SK-MEL-5 (cell line): ENCODE measurements around the gene SLC26A1. TPM values are rescaled to one million over a fixed set of nuclear protein-coding genes. Genes with fewer than 3 reads are reported as not detected.
"Not testable (repeated sequence)": the region's sequence is repeated elsewhere in the genome, so short reads cannot be mapped to it uniquely, and the experiment has no call there.

Source experiments
- DNase-seq: peaks from one replicate; pipeline ENCODE4 v3.0.0-alpha.2; 2016; ENCODE audit warnings: low read depth, low spot score
- in situ Hi-C: cut with HindIII; loops from 2 replicates; pipeline ENCODE4 v1.10.0; 2016; ENCODE audit warnings: low sequenced_read_pairs, high pct_unique_total_duplicates, low pct_unique_long_range_greater_than_20kb
- total RNA-seq: library from RNA; depleted of rRNA; stranded (reverse); fragments of >200 nt; shearing (Covaris generic); gene quantifications from 2 replicates; pipeline ENCODE4 v1.2.3, GENCODE V29; 2014

SLC26A1 gene
- total RNA-seq, 1 experiment from 2014 or later: not detected

DNA sequence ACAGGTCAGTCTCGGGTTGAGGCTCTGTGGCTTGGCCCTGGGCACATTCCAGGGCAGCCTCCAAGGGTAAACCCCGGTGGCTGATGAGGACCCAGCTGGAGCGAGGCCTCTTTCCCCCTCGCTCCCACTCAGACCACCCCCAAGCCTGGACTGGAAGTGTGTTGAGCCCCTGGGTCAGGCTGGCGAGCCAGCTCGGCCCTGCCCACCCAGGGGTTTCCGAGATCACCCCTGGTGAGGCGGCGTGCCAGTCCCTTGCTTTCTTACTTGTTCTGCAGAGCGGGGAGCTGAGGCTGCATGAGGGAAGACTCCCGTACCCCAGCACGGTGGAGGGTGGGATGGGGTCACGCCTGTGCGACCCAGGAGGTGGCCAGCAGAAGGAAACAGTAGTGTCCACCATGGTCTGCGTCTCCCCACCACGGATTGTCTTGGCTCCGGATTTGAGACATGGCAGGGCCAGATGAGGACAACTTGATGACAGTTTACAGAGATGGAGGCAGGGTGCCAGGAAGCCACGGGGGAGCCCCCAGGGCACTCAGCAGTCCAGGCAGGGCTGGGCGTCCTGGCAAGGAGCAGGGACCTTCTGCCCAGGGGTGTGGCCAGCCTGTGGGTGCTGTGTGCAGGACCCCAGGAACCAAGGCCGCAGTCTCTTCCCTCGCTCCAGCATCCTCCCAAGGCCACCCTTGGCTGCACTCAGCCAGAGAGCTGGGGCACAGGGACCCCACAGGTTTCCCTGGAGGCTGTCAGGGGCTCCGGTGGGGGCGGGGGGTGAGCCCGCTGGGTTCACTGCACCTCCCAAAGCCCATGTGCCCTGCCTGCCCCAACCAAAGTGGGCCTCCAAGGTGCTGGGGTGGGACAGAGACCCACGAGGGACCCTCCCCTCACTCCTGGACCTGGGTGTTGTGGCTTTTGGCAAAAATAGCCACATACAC, 11.6 kb upstream of the SLC26A1 start:
- no peak for DNase-seq
- in situ Hi-C loops: no loop called here

DNA sequence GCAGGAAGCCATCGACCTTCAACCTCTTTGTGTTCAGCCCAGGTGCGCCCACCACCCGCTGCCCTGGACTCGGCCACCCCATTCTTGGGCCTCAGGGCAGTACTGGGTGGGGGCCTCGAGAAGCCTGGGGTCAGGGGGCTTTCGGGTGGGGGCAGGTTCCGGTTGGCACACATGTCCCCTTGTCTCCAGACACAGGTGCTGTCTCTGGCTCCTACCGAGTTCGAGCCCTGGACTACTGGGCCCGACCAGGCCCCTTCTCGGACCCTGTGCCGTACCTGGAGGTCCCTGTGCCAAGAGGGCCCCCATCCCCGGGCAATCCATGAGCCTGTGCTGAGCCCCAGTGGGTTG, 10.8 kb upstream of the SLC26A1 start:
- in situ Hi-C loops: no loop called here
- DNase-seq: no peak

DNA sequence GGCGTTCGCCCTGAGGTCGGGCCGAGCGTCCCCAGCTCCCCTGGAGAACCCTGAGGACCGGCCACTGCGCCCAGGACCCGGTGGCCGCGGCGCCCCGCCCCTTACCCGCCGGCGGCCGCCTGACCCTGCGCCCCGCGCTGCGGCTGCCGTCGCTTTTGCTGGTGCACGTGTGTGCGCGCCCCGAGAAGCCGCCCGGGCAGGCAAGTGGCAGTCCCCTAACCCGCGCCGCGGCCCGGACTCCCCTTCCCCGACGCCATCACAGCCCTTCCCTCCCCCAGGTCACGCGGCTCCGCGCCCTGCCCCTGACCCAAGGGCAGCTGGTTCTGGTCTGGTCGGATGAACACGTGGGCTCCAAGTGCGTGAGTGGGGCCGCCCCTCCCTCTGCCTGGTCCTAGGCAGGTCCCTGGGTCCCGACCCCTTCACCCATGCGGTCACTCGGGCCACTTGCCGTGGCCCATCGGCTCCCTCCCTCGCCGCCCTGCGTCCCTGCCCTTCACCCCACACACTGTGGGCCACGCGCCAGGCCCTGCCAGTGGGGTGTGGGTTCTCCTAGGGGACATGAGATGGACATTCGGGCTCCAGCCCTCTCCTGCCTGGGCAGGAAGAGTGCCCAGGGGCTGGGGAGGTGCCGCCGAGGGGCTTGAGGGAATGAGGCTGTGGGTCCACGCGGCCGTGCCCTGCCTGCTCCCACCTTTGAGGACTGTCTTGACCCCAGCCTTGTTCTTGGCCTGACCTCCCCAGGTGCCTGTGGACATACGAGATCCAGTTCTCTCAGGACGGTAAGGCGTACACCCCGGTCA, 10.3 kb upstream of the SLC26A1 start:
- in situ Hi-C loops: no loop called here
- DNase-seq: no peak

DNA sequence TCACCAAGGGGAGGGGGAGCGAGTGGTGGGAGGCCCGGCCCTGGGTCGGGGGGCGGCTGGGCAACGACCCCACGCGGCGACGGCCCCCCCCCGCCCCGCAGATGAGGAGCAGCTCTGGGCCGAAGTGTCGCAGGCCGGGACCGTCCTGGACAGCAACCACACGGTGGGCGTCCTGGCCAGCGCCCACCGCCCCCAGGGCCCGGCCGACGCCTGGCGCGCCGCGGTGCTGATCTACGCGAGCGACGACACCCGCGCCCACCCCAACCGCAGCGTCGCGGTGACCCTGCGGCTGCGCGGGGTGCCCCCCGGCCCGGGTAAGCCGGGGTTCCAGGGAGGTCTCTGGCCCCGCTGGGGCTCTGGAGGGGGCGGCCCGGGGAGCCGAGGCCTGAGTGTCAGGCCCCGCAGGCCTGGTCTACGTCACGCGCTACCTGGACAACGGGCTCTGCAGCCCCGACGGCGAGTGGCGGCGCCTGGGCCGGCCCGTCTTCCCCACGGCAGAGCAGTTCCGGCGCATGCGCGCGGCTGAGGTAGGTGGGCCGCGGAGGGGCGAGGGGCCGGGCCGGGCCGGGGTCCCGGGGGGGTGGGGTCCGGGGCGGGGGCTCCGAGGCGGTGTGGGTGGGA, 9.5 kb upstream of the SLC26A1 start:
- no peak for DNase-seq
- in situ Hi-C loops: no loop called here

DNA sequence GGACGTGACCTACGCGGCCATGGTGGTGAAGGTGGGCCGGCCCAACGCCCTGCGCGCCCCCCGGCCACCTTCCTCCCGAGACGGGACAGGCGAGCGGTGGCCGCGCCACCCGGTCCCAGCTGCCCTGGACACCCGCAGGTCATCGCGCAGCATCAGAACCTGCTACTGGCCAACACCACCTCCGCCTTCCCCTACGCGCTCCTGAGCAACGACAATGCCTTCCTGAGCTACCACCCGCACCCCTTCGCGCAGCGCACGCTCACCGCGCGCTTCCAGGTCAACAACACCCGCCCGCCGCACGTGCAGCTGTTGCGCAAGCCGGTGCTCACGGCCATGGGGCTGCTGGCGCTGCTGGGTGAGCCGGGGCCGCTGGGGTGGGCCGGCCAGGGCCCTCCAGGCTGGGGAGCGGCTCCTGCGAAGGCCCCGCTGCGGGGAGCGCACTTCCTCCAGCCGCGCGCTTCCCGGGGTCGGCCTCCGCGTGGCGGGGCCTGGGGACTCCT, 9.0 kb upstream of the SLC26A1 start:
- in situ Hi-C loops: no loop called here
- DNase-seq: no peak

DNA sequence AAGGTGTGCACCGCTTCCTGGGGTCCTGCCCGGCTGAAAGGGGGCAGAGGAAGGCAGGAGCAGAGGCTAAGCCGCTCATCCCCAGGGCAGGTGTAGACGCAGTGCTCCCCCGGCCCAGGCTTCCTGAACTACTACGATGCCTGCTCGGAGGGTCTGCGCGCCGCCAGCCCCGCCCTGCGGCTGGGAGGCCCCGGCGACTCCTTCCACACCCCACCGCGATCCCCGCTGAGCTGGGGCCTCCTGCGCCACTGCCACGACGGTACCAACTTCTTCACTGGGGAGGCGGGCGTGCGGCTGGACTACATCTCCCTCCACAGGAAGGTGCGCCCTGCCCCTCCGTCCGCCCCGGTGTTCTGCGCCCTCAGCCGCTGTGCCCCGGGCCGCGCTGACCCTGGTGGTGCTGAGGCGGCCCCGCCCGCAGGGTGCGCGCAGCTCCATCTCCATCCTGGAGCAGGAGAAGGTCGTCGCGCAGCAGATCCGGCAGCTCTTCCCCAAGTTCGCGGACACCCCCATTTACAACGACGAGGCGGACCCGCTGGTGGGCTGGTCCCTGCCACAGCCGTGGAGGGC, 8.4 kb upstream of the SLC26A1 start:
- no peak for DNase-seq
- in situ Hi-C loops: no loop called here

DNA sequence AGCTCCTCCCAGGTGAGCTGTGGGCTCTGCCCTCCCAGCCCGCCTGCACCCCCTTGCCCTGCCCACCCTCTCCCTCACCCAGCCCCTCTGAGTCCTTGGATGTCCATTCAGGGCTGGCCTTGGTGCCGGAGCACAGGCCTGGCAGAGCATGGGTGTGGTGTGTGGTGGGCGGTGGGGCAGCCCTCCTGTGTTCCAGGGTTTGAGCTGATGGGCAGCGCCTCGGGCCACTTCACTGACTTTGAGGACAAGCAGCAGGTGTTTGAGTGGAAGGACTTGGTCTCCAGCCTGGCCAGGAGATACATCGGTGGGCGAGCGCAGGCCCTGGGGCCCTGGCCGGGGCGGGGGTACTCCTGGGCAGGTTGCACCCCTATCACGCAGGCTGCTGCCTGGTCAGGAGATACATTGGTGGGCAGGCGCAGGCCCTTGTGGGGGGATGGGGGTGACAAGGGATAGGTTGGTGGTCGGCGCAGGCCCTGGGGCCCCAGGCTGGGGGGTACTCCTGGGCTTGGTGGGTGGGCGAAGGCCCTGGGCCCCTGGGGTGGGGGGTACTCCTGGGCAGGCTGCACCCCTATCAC, 7.6 kb upstream of the SLC26A1 start:
- in situ Hi-C loops: no loop called here
- no peak for DNase-seq

DNA sequence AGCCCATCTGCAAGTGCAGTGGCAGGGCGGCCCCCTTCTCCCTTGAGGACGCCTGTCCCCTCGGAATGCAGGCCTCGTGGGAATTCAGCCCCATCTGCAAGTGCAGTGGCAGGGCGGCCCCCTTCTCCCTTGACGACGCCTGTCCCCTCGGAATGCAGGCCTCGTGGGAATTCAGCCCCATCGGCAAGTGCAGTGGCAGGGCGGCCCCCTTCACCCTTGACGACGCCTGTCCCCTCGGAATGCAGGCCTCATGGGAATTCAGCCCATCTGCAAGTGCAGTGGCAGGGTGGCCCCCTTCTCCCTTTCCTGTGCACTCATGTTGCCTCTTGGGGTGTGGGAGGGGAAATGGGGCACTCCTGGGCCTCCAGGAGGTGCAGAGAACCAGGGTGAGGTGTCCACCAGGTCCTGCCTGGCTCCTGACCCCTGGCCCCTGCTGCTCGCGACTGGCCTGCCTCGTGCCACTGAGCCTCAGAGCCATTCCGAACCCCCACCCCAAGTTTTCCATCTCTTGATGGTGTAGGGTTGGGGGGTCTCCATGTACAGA, 6.8 kb upstream of the SLC26A1 start:
- DNase-seq: no peak
- in situ Hi-C loops: no loop called here

DNA sequence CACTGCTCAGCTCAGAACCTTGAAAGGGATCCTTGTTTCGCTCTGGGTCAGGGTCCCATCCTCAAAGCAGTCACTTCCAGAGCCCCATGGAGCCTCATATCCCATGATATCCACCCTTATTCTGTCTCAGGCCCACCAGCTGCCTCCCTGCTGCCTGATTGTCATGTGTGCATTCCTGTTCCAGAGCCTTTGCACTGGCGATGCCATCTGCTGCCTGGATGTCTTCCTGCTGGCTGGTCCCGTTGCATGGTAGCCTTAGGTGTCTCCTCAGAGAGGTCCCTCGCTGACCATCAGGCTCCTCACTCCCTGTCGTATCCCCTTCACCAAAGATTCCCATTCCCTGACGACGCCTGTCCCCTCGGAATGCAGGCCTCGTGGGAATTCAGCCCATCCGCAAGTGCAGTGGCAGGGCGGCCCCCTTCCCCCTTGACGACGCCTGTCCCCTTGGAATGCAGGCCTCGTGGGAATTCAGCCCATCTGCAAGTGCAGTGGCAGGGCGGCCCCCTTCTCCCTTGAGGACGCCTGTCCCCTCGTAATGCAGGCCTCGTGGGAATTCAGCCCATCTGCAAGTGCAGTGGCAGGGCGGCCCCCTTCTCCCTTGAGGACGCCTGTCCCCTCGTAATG, 6.1 kb upstream of the SLC26A1 start:
- peak; percentile 35 for DNase-seq
- in situ Hi-C loops: not testable (repeated sequence)

DNA sequence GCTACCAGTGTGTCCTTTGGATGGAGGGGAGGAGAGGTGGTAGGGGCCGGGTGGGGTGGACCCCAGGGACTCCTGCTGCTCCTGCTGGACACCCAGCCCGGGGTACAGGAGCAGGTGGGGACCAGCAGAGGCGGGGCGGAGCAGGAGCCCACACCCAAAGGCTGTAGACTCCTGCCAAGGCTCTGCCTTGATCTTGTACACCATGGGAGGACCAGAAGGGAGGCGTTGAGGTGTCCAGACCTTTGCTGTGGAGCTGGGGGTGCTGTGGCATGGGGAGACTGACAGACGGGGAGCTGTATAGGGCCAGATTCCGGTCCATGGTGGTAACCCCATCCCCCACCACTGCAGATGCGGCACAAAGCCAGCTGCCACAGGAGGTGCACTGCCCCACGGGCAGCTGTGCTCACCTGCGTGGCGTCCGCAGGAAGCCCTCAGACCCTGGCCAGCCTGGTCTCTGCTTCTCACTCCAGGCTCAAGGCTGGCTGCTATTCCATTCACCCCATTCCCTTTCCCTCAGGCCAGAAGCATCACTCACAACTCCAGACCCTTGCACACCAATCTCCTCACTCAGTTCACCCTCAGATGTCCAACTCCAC, 5.0 kb upstream of the SLC26A1 start:
- DNase-seq: no peak
- in situ Hi-C loops: no loop called here

DNA sequence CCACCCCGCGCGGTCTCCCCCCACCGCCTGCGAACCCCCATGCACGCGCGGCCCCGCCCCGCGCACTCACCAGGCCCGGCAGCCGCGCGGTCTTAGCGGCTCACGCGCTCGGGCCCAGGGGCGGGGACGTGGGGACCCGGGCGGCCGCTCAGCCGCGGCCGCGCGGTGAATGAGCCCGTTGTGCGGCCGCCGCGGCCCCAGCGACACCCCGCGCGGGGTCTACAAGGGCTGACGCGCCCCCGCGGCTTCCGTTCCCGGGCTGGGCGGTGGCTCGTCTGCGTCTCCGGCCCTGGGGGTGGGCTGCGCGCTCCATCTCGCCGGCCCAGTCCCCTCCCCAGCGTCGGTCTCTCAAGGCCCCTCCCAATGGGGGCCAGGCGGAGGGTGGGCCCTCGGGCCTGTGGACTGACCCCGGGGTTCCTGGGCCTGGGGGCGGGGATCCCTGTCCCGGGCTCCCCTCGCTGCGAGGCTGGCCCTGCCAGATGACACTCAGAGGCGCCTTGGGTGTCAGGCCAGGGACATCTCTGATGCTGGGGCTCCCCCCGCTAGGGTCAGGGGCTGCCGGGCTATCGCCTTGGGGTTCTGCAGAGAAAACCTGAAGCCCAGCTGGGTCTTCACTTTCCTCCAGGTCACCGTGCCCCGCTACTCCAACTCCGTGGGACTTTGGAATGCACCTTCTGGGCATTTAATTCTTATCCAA, 4.3 kb upstream of the SLC26A1 start:
- in situ Hi-C loops: no loop called here
- no peak for DNase-seq

DNA sequence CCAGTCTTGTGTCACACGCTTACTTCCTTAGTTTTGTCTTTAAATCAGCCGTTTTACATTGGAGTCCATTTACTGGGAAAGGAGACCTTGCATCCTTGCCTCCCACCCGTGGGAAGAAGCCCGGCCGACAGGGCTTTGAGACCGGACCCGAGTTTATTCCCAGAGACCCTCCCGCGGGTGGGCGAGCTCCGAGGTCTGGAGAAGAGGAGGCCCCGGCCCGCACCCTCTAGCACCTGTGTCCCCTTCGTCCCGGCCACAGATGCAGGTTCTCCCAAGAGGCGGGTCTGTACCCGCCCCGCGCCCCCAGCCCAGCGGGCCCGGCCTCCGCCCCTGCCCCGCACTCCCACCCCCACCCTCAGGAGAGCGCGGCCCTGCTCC, 3.8 kb upstream of the SLC26A1 start:
- in situ Hi-C loops: no loop called here
- DNase-seq: no peak

DNA sequence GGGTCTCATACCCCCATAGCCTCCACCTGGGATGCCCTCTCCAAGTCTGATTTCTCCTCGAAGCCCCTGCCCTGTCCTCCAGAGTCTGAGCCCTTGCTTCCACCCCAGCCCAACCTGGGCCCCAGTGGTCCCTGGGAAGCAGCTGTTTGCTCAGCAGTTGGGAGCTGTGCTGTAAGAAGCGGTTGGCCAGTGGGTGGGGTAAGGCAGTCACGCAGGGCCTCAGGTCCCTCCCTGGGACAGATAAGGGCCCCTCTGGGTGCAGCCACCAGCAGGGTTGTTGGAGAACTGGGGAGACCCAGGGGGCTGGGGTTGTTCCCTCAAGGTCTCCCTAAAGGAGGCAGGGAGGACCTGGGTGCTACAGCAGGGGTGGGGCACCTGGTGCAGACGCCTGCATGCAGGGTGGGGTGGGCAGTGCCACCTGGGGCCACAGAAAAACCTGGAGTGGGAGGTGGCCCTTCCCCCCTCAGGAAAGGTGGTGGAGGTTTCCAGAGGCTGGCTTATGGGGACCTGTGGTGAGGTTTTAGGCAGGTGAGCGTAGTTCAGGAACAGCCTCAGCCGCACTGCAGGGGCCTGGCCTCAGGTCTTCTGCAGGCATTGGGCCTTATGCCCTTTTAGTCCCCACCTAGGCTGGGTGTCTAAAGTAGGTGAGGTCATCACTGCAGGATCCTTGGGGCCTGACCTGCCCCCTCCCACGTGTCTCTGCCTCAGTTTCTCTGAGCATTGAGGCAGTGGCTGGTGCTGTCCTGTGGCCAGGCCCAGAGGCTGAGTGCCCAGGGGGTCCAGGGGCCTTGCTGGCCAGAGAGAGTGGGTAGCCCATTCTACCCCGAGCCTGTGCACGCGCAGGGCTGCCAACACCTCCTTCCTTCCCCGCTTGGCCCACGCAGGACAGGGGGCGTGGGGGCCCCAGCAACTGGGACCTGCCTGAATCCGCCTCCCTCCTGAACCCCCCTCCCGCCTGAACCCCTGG, 3.1 kb upstream of the SLC26A1 start:
- in situ Hi-C loops: no loop called here
- DNase-seq: no peak

DNA sequence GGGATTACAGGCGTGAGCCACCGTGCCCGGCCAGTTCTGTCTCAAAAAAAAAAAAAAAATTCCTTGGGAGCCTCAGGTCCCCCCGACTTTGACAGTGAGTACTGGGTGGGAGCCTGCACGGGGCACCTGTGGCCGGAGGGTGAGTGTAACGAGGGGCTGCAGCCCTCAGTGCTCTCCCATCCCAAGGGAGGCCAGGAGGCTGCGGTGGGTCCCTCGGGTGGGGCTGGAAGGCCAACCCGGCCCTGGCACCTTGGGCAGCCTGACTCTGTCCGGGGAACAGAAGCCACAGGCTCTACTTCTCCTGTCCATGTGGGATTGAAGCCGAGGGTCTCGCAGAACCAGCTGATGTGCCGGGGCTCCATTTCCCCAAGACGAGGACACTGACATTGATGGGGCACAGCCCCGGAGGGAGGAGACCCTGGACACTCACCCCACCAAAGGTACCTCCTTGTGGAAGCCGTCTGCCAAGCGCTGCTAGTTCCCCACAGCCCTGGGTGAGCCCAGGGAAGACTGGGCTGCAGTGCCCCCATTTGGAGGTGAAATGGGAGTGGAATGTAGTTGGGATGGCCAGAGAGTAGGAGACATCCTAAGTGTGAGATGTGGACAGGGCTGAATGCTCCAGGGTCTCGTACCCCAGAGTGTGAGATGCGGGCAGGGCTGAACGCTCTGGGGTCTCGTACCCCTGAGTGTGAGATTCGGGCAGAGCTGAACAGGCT, 2.3 kb upstream of the SLC26A1 start:
- in situ Hi-C loops: no loop called here
- peak; percentile 9 for DNase-seq
